Mesenteric fat pad (tissue), 1 donor: ENCODE measurements around the gene TCERG1L. TPM values are rescaled to one million over a fixed set of nuclear protein-coding genes. Genes with fewer than 3 reads are reported as not detected.
"Not testable (repeated sequence)": the region's sequence is repeated elsewhere in the genome, so short reads cannot be mapped to it uniquely, and the experiment has no call there.

Experiments
- DNase-seq: peaks from one replicate; pipeline ENCODE4 v3.0.0-alpha.2; 2020; ENCODE audit warnings: low spot score
- total RNA-seq: library from RNA; stranded (reverse); fragmentation: NEBNext Ultra II Directional; extraction: Animal tissue kit (Norgen Biotek cat#: 25700); gene quantifications from one replicate; pipeline ENCODE4 v1.2.1, GENCODE V29; 2021
- donor health status: DM: yes; HTN: yes; CAD: no.

The TCERG1L gene
- total RNA-seq, 1 donor from 2014 or later: not detected

DNA sequence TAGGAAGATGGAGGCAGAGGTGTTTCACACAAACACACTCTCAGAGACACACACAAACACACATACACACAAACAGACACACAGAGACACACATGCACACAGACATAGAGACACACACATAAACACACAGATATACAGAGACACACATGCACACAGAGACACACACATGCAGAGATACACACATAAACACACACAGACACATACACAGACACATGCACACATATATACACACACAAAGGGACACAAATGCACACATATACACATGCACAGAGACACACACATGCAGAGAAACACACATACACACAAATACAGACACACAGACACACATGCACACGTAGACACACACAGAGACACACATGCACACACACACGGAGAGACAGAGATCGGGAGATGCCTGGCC is 163.3 kb downstream of the TCERG1L start:
- DNase-seq: no peak

DNA sequence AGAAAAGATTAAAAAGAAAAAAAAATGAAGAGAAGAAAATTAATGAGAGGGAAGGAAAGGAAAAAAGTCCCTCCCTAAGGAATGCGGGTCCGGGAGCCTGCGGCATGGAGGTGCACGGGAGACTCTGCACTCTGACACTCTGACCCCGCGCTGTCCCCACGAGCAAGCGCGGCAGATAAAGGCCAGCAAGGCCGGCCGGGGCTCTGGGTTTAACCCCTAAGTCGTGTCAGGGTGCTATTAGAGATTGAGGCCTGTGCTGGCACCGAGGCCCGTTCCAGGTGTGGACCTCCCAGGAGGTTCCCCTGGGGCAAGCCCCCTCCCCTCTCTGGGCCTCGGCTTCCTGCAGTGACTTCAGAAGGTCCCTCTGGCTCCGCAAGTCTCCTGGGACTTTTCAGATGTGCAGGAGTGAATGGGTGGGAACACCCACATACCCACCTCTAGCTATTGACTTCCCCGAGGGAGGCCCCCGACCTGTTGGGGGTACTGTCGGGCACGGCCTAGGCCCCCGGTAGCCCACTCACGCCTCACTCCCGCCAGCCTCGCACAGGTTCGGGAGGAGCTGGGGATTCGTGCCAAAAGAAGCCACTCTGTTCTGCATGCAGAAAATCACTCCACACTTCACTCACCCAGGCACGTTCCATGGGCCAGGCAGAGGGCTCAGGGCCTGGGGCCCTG is 164.1 kb downstream of the TCERG1L start:
- no peak for DNase-seq

DNA sequence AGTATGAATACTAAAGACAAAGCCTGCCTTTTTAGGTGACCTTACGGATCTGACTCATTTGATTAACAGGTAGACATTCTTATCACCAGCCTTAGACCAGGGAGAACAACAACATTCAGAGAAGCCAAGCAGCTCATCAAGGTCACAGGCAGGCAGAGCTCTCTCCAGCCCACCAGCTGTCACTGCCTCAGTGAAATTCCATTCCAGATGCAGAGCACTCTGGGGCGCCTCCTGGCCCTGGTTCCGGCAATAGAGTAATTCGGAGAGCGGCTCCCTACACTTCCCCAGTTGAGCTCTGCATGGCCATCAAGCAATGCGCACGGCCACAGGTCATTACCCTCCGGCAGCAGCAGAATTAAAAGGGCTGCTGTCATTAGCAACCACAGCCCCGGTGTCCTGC is 164.7 kb downstream of the TCERG1L start:
- DNase-seq: no peak

DNA sequence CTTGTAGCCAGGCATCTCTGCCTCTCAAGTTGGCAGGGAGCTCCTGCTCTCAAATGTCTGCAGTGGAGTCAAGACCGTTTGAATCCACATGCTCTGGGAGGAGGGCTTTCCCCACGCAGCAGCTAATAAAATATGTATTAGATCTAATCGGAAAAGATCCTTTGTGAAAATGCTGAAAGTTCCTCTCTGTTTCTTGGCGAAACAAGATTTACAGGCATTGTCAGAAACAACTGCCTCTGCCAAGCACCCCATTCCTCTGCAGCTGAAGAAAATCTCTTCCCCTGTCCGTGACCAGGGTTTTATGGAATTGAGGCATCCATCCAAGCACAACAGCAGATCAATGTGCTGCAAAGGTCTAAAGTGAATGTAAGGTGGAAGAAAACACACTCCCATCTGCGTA is 165.8 kb downstream of the TCERG1L start:
- DNase-seq: no peak

- no peak for DNase-seq
Observed at GRCh38 chr10:131144711-131145375, 166.7 kb downstream of the TCERG1L start.

- DNase-seq: no peak
Observed at GRCh38 chr10:131144196-131144595, 167.3 kb downstream of the TCERG1L start.

DNA sequence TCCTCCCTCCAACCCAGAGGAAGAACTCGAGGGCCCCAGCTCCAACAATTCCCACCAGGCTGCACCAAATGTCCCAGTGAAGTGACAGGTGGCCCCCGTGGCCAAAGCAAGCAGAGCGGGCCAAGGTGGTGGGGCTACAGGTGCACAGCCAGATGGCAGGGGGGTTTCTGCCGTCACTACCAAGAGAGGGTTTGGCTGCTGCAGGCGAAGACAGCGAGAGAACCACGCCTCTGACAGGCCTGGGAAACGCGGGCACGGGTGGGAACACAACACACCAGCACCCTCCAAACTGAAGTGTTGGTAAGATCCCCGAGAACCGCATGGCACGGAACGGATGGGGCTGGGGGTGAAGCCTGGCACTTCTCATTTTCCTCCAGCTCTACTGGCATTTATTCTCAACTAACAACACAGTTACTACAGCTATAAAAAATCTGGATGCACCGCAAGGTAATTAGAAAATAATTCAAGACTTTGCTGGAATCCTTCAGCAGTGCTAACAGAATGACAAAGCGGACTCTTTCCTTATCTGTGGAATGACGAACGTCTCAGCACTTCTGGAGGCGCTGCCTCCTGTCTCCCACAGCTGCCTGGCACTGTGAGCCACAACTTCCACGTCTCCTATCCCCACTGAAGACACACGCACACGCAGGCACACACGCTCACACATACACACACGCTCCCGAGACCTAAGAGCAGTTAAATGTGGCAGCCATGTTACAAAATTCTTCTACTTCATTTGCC is 167.9 kb downstream of the TCERG1L start:
- no peak for DNase-seq

GRCh38 chr10:131142517-131143380 is 168.8 kb downstream of the TCERG1L start:
- DNase-seq: no peak

GRCh38 chr10:131141645-131142516 is 169.6 kb downstream of the TCERG1L start:
- DNase-seq: no peak

DNA sequence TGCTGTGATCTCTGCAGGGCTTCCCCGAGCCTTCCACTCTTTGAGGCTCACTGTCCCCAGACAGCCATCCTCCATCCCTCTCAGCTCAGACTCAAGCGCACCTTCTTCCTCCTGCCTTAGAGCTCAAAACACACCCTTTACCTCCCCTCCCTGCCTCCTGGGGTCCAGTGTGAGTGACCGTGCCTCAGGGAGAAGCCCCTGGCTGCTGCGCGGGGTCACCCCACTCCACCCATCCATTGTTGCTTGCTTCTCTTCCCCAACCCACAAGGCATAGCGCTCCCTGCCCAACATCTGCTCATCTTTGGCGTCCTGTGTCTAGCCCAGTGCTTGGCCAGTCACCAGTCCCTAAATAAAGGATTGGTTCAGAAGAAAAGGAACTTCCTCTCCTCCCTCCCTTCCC is 170.3 kb downstream of the TCERG1L start:
- DNase-seq: no peak

DNA sequence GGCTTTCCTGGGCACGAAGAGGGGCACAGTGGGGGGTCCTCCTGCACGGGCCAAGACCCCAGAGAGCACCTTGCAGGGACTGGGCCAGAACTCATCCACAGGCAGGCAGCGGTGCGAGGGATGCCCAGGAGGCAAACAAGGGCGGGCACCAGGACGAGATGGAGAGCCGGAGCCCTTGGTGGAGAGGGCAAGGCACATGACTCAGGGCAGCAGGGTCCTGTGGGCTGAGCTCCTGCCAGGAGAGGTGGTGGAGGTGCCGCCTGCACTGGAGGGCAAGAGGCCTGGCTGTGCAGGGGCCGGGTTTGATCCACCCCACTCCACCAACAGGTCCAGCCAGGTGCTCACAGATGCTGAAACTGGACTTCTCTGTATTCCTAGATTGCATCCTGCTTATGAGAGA is 170.9 kb downstream of the TCERG1L start:
- no peak for DNase-seq

DNA sequence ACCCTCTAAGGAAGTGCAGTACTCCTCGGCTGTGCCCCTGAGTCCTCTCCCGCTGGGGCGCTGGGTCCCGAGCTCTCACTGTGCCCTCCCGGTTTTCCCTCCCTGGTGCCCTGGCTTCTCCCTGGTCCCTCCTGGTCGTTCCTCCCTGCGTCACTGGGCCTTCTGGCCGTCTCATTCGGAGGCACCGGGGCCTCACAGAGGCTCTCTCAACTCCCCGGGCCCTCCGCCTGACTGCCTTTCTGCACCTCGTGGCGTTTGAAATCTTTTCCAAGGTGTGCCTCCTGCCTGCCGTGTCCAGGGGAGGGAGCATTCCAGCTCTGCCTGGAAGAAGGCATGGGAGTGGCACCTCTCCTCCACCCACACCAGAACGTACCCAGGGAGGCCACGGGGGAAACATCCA is 174.3 kb downstream of the TCERG1L start:
- DNase-seq: no peak

DNA sequence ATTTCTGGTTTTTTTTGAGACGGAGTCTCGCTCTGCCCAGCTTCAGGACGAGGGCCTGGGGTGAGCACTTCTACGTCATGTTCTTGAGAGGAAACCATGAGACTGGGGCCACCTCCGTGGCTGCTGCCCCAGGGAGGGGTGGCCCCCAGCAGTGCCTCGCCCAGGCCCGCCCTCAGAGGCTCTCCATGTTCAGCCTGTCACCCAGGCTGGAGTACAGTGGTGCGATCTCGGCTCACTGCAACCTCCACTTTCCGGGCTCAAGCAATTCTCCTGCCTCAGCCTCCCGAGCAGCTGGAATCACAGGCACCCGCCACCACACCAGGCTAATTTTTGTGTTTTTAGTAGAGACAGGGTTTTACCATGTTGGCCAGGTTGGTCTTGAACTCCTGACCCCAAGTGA is 175.2 kb downstream of the TCERG1L start:
- not testable (repeated sequence) for DNase-seq

DNA sequence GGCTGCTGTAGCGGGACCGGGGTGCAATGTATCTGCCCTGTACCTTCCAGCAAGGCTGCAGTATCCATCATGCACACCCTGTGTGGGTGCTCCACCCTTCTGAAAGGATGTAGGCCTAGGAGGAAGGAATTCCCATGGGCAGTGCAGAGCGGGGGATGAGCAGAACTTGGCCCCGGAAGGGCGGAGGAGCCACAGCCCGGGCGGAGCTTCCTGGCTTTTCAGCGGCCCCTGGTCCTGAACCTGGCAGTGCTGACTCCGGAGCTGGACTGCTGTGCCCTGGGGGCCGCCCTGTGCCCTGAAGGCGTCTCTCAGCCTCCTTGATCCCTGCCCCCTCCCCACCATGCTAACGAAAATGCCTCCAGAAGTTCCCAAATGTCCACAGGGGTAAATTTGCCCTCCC is 175.8 kb downstream of the TCERG1L start:
- no peak for DNase-seq

- DNase-seq: no peak
Observed at GRCh38 chr10:131134651-131135050, 176.9 kb downstream of the TCERG1L start.

- DNase-seq: no peak
Observed at GRCh38 chr10:131134001-131134576, 177.4 kb downstream of the TCERG1L start.

GRCh38 chr10:131132681-131133080 is 178.8 kb downstream of the TCERG1L start:
- no peak for DNase-seq

DNA sequence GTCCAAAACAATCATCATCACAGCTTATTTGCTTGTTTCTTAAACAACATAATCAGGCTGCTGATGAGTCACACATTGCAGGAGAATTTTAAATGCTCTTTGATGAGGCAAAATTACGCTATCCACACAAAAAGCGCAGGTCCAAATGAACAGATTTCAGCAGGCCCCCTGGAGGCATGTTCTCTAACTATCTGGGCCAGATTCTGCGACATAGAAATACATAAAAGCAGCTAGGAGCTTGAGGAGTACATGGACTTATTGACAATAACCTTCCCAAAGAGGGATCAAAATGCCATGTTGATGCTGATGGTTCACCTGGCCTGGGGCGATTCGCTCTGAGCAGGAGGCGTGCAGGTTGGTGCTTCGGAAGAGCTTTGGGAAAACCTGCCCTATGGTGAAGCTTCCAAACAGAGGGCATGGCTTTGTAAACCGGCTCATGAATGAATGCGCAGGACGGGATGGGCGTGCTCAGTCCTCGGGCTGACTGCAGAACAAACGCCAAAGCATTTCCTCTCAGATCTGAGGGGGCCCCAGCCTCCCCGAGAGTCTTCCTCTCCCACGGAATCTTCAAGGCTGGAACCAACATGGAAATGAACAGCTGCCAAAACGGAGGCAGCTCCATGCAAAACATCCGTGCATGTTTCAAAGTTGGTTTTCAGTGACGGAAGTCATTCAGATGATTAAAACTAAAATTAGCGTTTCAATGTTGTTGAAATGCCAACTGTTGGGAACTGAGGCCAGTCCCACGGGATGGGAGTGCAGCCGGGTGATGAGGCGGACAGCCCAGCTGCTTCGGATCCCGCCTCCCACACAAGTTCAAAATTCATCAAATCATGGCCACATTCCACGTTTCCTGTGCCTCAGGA is 179.6 kb downstream of the TCERG1L start:
- DNase-seq: no peak

DNA sequence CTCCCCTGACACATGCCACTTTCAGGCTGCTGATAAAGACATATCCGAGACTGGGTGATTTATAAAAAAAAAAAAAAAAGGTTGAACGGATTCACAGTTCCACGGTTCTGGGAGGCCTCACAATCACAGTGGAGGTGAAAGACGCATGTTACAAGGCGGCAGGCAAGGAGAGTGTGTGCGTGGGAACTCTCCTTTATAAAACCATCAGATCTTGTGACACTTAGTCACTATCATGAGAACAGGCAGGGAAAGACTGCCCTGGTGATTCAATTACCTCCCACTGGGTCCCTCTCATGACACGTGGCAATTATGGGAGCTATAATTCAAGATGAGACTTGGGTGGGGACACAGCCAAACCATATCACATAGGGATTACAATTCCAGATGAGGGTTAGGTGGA is 181.5 kb downstream of the TCERG1L start:
- no peak for DNase-seq
